Measurements from ENCODE around the gene TNKS2. TPM values are rescaled to one million over a fixed set of nuclear protein-coding genes. Genes with fewer than 3 reads are reported as not detected.

Gene TNKS2
- total RNA-seq, 3 donors from 2014 or later (not counting 1 experiment from before 2014, with no cell fraction given) = 47.0 to 50.9 (median 47.9) TPM

GRCh38 chr10:91776266-91776665 lies 22.0 kb upstream of the TNKS2 start:
- no peaks in the 10 kb centered on the region for H3K36me3 Mint-ChIP-seq
- H3K4me3 Mint-ChIP-seq = no peak overlapping the region
- H3K9me3 Mint-ChIP-seq = no peaks in the 10 kb centered on the region
- H3K27ac Mint-ChIP-seq = no peak overlapping the region
- no peak for ATAC-seq
- H3K9me3 ChIP-seq (ENCODE audit: control insufficient read depth, insufficient read depth, low read length) = no peaks in the 10 kb centered on the region
- no peak for DNase-seq
- 95% methylated on average over 3 of the region's 3 CpGs for WGBS (ENCODE audit: insufficient coverage)
- H3K4me1 Mint-ChIP-seq = no peaks in the 10 kb centered on the region
- no peaks in the 10 kb centered on the region for H3K36me3 ChIP-seq (ENCODE audit: control insufficient read depth, insufficient read depth, low read length)
- no peak overlapping the region for H3K27ac ChIP-seq (ENCODE audit: low read length)
- no peak for TF ChIP-seq CTCF (IDR thresholded peaks at IDR 0.05)
- no peaks in the 10 kb centered on the region for H3K27me3 ChIP-seq (ENCODE audit: control insufficient read depth, insufficient read depth, low read length)
- H3K4me1 ChIP-seq (ENCODE audit: control insufficient read depth, insufficient read depth, low read length) = no peaks in the 10 kb centered on the region
- intact Hi-C loops (cut with micrococcal nuclease) = no loop called here
- no peak overlapping the region for H3K4me3 ChIP-seq (ENCODE audit: low read length)
- peaks cover 33 to 46% of the 10 kb centered on the region in 2 donors for H3K27me3 Mint-ChIP-seq (ENCODE audit: low read depth in 2 of 2)

GRCh38 chr10:91778485-91778884 lies 19.7 kb upstream of the TNKS2 start:
- WGBS (ENCODE audit: insufficient coverage) = 100% methylated on average over 1 of the region's 1 CpG
- no peak overlapping the region for H3K4me3 ChIP-seq (ENCODE audit: low read length)
- Mint-ChIP-seq H3K4me3 (no peak overlapping the region), H3K36me3 (no peaks in the 10 kb centered on the region), H3K4me1 (no peaks in the 10 kb centered on the region), H3K9me3 (no peaks in the 10 kb centered on the region), H3K27ac (no peak overlapping the region), H3K27me3 (ENCODE audit: low read depth in 2 of 2) (peaks cover 42 to 59% of the 10 kb centered on the region in 2 donors)
- H3K9me3 ChIP-seq (ENCODE audit: control insufficient read depth, insufficient read depth, low read length) = no peaks in the 10 kb centered on the region
- no peaks in the 10 kb centered on the region for H3K36me3 ChIP-seq (ENCODE audit: control insufficient read depth, insufficient read depth, low read length)
- DNase-seq (no peak), ATAC-seq (no peak)
- H3K27ac ChIP-seq (ENCODE audit: low read length) = no peak overlapping the region
- no peaks in the 10 kb centered on the region for H3K4me1 ChIP-seq (ENCODE audit: control insufficient read depth, insufficient read depth, low read length)
- TF ChIP-seq CTCF (IDR thresholded peaks at IDR 0.05) = no peak
- intact Hi-C loops (cut with micrococcal nuclease) = no loop called here
- no peaks in the 10 kb centered on the region for H3K27me3 ChIP-seq (ENCODE audit: control insufficient read depth, insufficient read depth, low read length)

GRCh38 chr10:91779011-91779605 lies 19.1 kb upstream of the TNKS2 start:
- H3K4me1 Mint-ChIP-seq = no peaks in the 10 kb centered on the region
- intact Hi-C loops (cut with micrococcal nuclease) = no loop called here
- Histone ChIP-seq H3K27me3 (ENCODE audit: control insufficient read depth, insufficient read depth, low read length) (no peaks in the 10 kb centered on the region), H3K27ac (ENCODE audit: low read length) (no peak overlapping the region), H3K4me1 (ENCODE audit: control insufficient read depth, insufficient read depth, low read length) (no peaks in the 10 kb centered on the region), H3K4me3 (ENCODE audit: low read length) (no peak overlapping the region), H3K36me3 (ENCODE audit: control insufficient read depth, insufficient read depth, low read length) (no peaks in the 10 kb centered on the region), H3K9me3 (ENCODE audit: control insufficient read depth, insufficient read depth, low read length) (no peaks in the 10 kb centered on the region)
- DNase-seq (no peak), ATAC-seq (no peak)
- TF ChIP-seq CTCF (IDR thresholded peaks at IDR 0.05) = no peak
- no peaks in the 10 kb centered on the region for H3K9me3 Mint-ChIP-seq
- H3K4me3 Mint-ChIP-seq = no peak overlapping the region
- no peaks in the 10 kb centered on the region for H3K36me3 Mint-ChIP-seq
- no peak overlapping the region for H3K27ac Mint-ChIP-seq
- peaks cover 38 to 58% of the 10 kb centered on the region in 2 donors for H3K27me3 Mint-ChIP-seq (ENCODE audit: low read depth in 2 of 2)
- no CpG with 5 or more reads among the region's 1 CpG for WGBS (ENCODE audit: insufficient coverage)

GRCh38 chr10:91782539-91782938 lies 15.7 kb upstream of the TNKS2 start:
- Mint-ChIP-seq H3K9me3 (no peaks in the 10 kb centered on the region), H3K36me3 (no peaks in the 10 kb centered on the region), H3K4me3 (no peak overlapping the region), H3K27ac (no peak overlapping the region), H3K4me1 (no peaks in the 10 kb centered on the region), H3K27me3 (ENCODE audit: low read depth in 2 of 2) (peaks cover 35 to 62% of the 10 kb centered on the region in 2 donors)
- no peaks in the 10 kb centered on the region for H3K27me3 ChIP-seq (ENCODE audit: control insufficient read depth, insufficient read depth, low read length)
- H3K27ac ChIP-seq (ENCODE audit: low read length) = no peak overlapping the region
- no peak overlapping the region for H3K4me3 ChIP-seq (ENCODE audit: low read length)
- DNase-seq (no peak), ATAC-seq (no peak)
- no peaks in the 10 kb centered on the region for H3K36me3 ChIP-seq (ENCODE audit: control insufficient read depth, insufficient read depth, low read length)
- TF ChIP-seq CTCF (IDR thresholded peaks at IDR 0.05) = no peak
- no peaks in the 10 kb centered on the region for H3K4me1 ChIP-seq (ENCODE audit: control insufficient read depth, insufficient read depth, low read length)
- 96% methylated on average over 1 of the region's 1 CpG for WGBS (ENCODE audit: insufficient coverage)
- no peaks in the 10 kb centered on the region for H3K9me3 ChIP-seq (ENCODE audit: control insufficient read depth, insufficient read depth, low read length)
- intact Hi-C loops (cut with micrococcal nuclease) = no loop called here
